WTC11 (cell line): ENCODE data around the gene P2RX4. TPM values are rescaled to one million over a fixed set of nuclear protein-coding genes. Genes with fewer than 3 reads are reported as not detected.
A peak's percentile ranks its signal among the peaks of the same experiment; 100 is the strongest.

Source experiments
- ATAC-seq: fragments of 200-7000 bp; cut with Tn5 transposase; 2 replicates; pipeline ENCODE4 v1.10.0; 2021; ENCODE audit warnings: mild to moderate bottlenecking, moderate library complexity
- CTCF ChIA-PET: fragments of 300-600 bp; sonication (Branson Sonifier 250); formaldehyde crosslinking; loops from one replicate; lab custom pipeline; 2021; ENCODE audit warnings: antibody characterized with exemption; lab: Charles Lee
- POLR2A ChIA-PET: fragments of 350-600 bp; sonication (Branson Sonifier 250); formaldehyde crosslinking; loops from one replicate; lab custom pipeline; 2021; ENCODE audit warnings: antibody characterized with exemption; lab: Charles Lee
- DNase-seq: peaks from one replicate; pipeline ENCODE4 v3.0.0; 2021; ENCODE audit warnings: low spot score
- H3K27ac Mint-ChIP-seq: 2 replicates; pipeline ENCODE4 v1.8.0; 2021; ENCODE audit warnings: mixed read lengths
- H3K27me3 Mint-ChIP-seq: 2 replicates; pipeline ENCODE4 v1.8.0; 2021; ENCODE audit warnings: low read depth, mild to moderate bottlenecking, moderate library complexity, mixed read lengths
- H3K36me3 Mint-ChIP-seq: 2 replicates; pipeline ENCODE4 v1.8.0; 2021; ENCODE audit warnings: mixed read lengths
- H3K4me1 Mint-ChIP-seq: 2 replicates; pipeline ENCODE4 v1.8.0; 2022; ENCODE audit warnings: mixed read lengths
- H3K4me3 Mint-ChIP-seq: 2 replicates; pipeline ENCODE4 v1.8.0; 2021; ENCODE audit warnings: mild to moderate bottlenecking, moderate library complexity, mixed read lengths
- H3K9me3 Mint-ChIP-seq: 2 replicates; pipeline ENCODE4 v1.8.0; 2021; ENCODE audit warnings: mixed read lengths
- EMX1 ChIP-seq: fragments of 250-450 bp; sonication (Bioruptor Pico); IDR thresholded peaks from 2 replicates; pipeline ENCODE4 v1.8.0; 2021; ENCODE audit warnings: mild to moderate bottlenecking
- ERG ChIP-seq: fragments of 250-450 bp; sonication (Bioruptor Pico); IDR thresholded peaks from 2 replicates; pipeline ENCODE4 v1.8.0; 2021; ENCODE audit warnings: mild to moderate bottlenecking
- IRF2 ChIP-seq: sonication (generic); formaldehyde crosslinking; IDR thresholded peaks from 2 replicates; pipeline ENCODE4 v1.8.0; 2022; ENCODE audit warnings: low read depth, missing genetic modification reagents, borderline replicate concordance
- MAX ChIP-seq: sonication (generic); formaldehyde crosslinking; IDR thresholded peaks from 2 replicates; pipeline ENCODE4 v1.8.0; 2022; ENCODE audit warnings: mild to moderate bottlenecking, missing genetic modification reagents
- NFE2L1 ChIP-seq: sonication (generic); formaldehyde crosslinking; IDR thresholded peaks from 2 replicates; pipeline ENCODE4 v1.8.1; 2023; ENCODE audit warnings: missing genetic modification reagents
- OVOL2 ChIP-seq: fragments of 250-450 bp; sonication (Bioruptor Pico); IDR thresholded peaks from 2 replicates; pipeline ENCODE4 v1.9.0; 2021; ENCODE audit warnings: mild to moderate bottlenecking, borderline replicate concordance
- SP1 ChIP-seq: sonication (generic); formaldehyde crosslinking; conservative IDR thresholded peaks from 2 replicates; pipeline ENCODE4 v1.8.1; 2022; ENCODE audit warnings: missing genetic modification reagents
- TCF7 ChIP-seq: sonication (generic); formaldehyde crosslinking; IDR thresholded peaks from 2 replicates; pipeline ENCODE4 v1.8.0; 2022; ENCODE audit warnings: mild to moderate bottlenecking, low read depth, missing genetic modification reagents, moderate library complexity
- ZNF232 ChIP-seq: sonication (generic); formaldehyde crosslinking; IDR thresholded peaks from 2 replicates; pipeline ENCODE4 v1.8.0; 2022; ENCODE audit warnings: mild to moderate bottlenecking, missing genetic modification reagents
- ZNF396 ChIP-seq: fragments of 250-450 bp; sonication (Bioruptor Pico); IDR thresholded peaks from 2 replicates; pipeline ENCODE4 v1.8.0; 2021; ENCODE audit warnings: mild to moderate bottlenecking, moderate library complexity, borderline replicate concordance
- ZNF423 ChIP-seq: fragments of 250-450 bp; sonication (Bioruptor Pico); IDR thresholded peaks from 2 replicates; pipeline ENCODE4 v2.1.2; 2022; ENCODE audit warnings: mild to moderate bottlenecking, moderate library complexity
- ZNF671 ChIP-seq: fragments of 250-450 bp; sonication (Bioruptor Pico); IDR thresholded peaks from 2 replicates; pipeline ENCODE4 v1.8.0; 2021; ENCODE audit warnings: mild to moderate bottlenecking
- total RNA-seq: library from RNA; stranded (reverse); gene quantifications from 3 replicates; pipeline ENCODE4 v1.2.3, GENCODE V29; 2021
- TF ChIP-seq, protein P1 (sequence below): sonication (generic); formaldehyde crosslinking; IDR thresholded peaks from 2 replicates; pipeline ENCODE4 v1.8.0; 2022; ENCODE audit warnings: mild to moderate bottlenecking, missing genetic modification reagents
- TF ChIP-seq, protein P2 (sequence below): fragments of 250-450 bp; sonication (Bioruptor Pico); IDR thresholded peaks from 2 replicates; pipeline ENCODE4 v1.9.0; 2021; ENCODE audit warnings: moderate library complexity, mild to moderate bottlenecking, inconsistent platforms, borderline replicate concordance
- TF ChIP-seq, protein P3 (sequence below): fragments of 250-450 bp; sonication (Bioruptor Pico); conservative IDR thresholded peaks from 2 replicates; pipeline ENCODE4 v1.9.0; 2021; ENCODE audit warnings: mild to moderate bottlenecking
- TF ChIP-seq, protein P4 (sequence below): sonication (generic); formaldehyde crosslinking; IDR thresholded peaks from 2 replicates; pipeline ENCODE4 v1.8.0; 2023; ENCODE audit warnings: missing genetic modification reagents, mild to moderate bottlenecking, borderline replicate concordance

P2RX4 gene
- total RNA-seq, 1 experiment from 2014 or later, result 13.9 TPM

DNA sequence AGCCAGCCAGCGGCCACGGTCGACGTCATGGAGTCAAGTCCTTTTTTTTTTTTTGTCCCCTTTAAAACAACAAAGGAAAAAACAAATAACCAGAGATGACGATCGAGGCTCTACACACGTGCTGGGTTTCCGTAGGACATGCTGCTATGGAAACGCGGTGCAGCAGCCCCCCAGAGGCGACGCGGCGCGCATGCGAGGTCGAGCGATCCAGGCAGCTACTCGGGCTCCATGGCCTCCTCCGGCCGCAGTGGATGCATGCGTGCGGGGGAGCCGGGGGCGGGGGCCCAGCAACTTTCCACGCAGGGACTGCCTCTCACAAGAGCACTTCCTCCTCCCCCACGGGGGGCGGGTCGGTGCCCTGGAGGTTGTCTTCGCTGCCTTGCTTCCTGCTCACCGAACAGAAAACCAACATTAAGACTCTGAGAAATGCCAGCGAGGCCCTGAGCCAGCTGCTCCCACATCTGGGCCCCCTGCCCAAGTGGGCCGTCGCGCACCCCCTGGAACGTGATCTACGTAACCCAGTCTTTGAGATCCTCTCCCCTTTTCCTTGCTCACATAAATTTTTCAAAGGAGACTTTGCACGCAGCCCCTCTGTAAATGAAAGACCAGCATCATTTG is 30.7 kb downstream of the P2RX4 start:
- POLR2A ChIA-PET, result interaction anchor here (0.6 kb wide), 1 partner anchor 486 kb away, joined by 10 read pairs; no protein-coding TSS in a partner anchor
- Mint-ChIP-seq H3K9me3 (no peaks in the 10 kb centered on the region), H3K27ac (0 out of 2 replicates have a peak overlapping the region, but pooled peaks have one; percentile 29), H3K36me3 (peaks cover 16% of the 10 kb centered on the region), H3K4me1 (peaks cover 39% of the 10 kb centered on the region), H3K27me3 (no peaks in the 10 kb centered on the region), H3K4me3 (no peak overlapping the region)
- ATAC-seq (peak; percentile 33), DNase-seq (peak; percentile 50)
- CTCF ChIA-PET, result interaction anchor here (2.0 kb wide), 1 partner anchor 55 kb away, joined by 9 read pairs; the partner anchor contains the start of gene CAMKK2
- TF ChIP-seq SP1 (CRISPR knock-in tag) (0 out of 2 replicates have a peak, but pooled peaks have one; percentile 17), MAX (CRISPR knock-in tag) (0 out of 2 replicates have a peak, but pooled peaks have one; percentile 26), ZNF232 (no peak)

DNA sequence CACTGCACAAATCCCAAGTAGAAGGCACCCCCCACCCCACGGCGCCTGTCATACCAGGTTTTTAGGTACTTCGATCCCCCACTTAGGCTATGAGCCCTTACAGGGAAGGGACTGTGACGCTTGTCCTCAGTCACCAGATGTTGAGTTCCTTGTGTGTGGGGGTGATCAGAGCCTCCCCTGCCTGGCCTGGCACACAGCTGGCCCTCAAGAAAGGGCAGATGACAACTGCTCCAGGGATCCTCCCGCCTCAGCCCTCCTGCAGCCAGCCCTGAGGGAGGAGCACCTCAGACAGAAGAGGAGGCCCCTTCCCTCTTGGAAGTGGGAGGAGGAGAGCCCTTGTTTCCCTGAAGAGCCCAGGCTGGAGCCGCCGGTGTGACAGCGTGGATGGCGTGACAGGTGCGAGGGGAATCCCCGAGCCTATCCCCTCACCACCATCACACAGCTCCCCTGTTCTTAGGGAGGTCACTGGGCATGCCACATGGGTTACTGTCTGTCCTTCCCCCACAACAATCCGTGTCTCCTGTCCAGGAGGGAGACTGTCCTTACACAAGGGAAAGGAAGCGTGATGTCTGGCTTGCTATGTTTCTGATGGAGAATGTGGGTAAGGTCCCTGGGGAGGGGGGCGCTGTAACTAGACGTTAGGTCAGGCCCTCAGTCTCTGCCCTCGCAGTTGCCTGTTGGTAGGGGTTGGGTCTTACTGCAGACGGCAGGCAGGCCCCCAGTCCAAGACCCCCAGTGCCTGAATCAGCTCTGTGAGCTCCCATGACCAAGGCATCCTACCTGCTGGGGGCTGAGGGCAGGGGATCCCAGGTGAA is 31.4 kb downstream of the P2RX4 start:
- ChIA-PET CTCF (interaction anchor here (1.4 kb wide), 1 partner anchor 56 kb away, joined by 3 read pairs; no protein-coding TSS in a partner anchor), POLR2A (no interaction called here)
- Mint-ChIP-seq H3K4me1 (peaks cover 39% of the 10 kb centered on the region), H3K27ac (peak overlapping the region; percentile 8; the same call in 1 of the 2 replicates), H3K27me3 (no peaks in the 10 kb centered on the region), H3K9me3 (no peaks in the 10 kb centered on the region), H3K36me3 (peaks cover 16% of the 10 kb centered on the region), H3K4me3 (no peak overlapping the region)
- TF ChIP-seq TCF7 (CRISPR knock-in tag), result no peak
- TF ChIP-seq IRF2 (CRISPR knock-in tag), result no peak
- DNase-seq, result no peak
- no peak for ATAC-seq

DNA sequence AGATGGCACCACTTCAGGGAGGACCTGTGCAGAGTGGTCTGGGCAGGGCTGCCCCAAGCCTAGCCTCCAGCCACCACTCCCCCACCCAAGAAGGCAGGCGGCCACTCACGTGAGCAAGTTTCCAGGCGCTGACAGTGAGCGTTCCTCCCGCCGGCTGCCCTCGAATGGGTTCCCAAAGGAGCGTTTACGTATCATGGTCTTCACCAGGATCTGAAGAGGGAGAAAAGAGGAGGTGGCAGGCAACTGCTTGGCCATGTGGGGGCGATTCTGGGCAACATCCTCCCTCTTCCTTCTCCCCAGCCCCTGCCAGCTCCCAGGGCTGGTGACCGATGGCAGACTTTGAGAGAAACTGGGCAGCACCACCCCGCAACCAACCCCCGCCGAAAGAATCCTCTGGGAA is 35.1 kb downstream of the P2RX4 start:
- no peaks in the 10 kb centered on the region for H3K9me3 Mint-ChIP-seq
- peaks cover 20% of the 10 kb centered on the region for H3K36me3 Mint-ChIP-seq
- ATAC-seq, result no peak
- H3K4me3 Mint-ChIP-seq, result no peak overlapping the region
- H3K27ac Mint-ChIP-seq, result no peak overlapping the region
- no peak for TF ChIP-seq ERG (CRISPR knock-in tag)
- TF ChIP-seq, protein P1, sequence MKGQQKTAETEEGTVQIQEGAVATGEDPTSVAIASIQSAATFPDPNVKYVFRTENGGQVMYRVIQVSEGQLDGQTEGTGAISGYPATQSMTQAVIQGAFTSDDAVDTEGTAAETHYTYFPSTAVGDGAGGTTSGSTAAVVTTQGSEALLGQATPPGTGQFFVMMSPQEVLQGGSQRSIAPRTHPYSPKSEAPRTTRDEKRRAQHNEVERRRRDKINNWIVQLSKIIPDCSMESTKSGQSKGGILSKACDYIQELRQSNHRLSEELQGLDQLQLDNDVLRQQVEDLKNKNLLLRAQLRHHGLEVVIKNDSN (CRISPR knock-in tag), result no peak
- TF ChIP-seq OVOL2 (CRISPR knock-in tag), result no peak
- no peak for TF ChIP-seq ZNF396 (CRISPR knock-in tag)
- no peak for TF ChIP-seq ZNF671 (CRISPR knock-in tag)
- TF ChIP-seq EMX1 (CRISPR knock-in tag), result no peak
- TF ChIP-seq, protein P2, sequence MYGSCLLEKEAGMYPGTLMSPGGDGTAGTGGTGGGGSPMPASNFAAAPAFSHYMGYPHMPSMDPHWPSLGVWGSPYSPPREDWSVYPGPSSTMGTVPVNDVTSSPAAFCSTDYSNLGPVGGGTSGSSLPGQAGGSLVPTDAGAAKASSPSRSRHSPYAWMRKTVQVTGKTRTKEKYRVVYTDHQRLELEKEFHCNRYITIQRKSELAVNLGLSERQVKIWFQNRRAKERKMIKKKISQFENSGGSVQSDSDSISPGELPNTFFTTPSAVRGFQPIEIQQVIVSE (CRISPR knock-in tag), result no peak
- TF ChIP-seq, protein P3, sequence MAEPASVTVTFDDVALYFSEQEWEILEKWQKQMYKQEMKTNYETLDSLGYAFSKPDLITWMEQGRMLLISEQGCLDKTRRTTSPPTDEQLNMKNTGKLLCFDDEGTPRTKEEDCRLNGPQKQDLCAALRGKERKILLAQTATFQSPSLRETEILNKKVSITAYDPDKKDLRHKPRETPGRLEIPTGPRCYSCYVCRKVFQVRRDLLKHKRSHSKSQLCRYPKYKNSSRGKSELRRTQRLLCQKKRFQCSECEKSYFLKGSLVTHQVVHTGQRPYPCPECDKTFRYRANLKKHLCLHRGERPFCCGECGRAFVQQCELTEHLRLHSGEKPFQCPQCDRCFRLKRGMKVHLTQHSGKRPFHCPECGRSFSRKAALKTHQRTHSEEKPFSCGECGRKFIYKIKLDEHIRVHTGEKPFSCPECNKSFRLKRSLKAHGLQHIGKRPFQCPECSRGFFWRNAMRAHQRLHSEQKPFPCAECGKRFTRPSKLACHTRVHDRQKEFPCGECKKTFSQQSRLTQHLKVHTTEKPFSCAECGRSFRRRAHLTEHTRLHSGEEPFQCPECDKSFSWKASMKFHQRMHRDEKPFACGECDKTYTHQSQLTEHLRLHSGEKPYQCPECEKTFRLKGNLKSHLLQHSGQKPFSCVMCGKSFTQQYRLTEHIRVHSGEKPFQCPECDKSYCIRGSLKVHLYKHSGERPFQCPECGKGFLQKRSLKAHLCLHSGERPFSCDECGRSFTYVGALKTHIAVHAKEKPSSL, result no peak
- no peak for TF ChIP-seq ZNF232
- TF ChIP-seq, protein P4, sequence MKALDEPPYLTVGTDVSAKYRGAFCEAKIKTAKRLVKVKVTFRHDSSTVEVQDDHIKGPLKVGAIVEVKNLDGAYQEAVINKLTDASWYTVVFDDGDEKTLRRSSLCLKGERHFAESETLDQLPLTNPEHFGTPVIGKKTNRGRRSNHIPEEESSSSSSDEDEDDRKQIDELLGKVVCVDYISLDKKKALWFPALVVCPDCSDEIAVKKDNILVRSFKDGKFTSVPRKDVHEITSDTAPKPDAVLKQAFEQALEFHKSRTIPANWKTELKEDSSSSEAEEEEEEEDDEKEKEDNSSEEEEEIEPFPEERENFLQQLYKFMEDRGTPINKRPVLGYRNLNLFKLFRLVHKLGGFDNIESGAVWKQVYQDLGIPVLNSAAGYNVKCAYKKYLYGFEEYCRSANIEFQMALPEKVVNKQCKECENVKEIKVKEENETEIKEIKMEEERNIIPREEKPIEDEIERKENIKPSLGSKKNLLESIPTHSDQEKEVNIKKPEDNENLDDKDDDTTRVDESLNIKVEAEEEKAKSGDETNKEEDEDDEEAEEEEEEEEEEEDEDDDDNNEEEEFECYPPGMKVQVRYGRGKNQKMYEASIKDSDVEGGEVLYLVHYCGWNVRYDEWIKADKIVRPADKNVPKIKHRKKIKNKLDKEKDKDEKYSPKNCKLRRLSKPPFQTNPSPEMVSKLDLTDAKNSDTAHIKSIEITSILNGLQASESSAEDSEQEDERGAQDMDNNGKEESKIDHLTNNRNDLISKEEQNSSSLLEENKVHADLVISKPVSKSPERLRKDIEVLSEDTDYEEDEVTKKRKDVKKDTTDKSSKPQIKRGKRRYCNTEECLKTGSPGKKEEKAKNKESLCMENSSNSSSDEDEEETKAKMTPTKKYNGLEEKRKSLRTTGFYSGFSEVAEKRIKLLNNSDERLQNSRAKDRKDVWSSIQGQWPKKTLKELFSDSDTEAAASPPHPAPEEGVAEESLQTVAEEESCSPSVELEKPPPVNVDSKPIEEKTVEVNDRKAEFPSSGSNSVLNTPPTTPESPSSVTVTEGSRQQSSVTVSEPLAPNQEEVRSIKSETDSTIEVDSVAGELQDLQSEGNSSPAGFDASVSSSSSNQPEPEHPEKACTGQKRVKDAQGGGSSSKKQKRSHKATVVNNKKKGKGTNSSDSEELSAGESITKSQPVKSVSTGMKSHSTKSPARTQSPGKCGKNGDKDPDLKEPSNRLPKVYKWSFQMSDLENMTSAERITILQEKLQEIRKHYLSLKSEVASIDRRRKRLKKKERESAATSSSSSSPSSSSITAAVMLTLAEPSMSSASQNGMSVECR (CRISPR knock-in tag), result no peak
- TF ChIP-seq SP1 (CRISPR knock-in tag), result no peak
- TF ChIP-seq NFE2L1 (CRISPR knock-in tag), result no peak
- no peak for TF ChIP-seq ZNF423
- peaks cover 15% of the 10 kb centered on the region for H3K4me1 Mint-ChIP-seq
- ChIA-PET CTCF (no interaction called here), POLR2A (no interaction called here)
- H3K27me3 Mint-ChIP-seq, result no peaks in the 10 kb centered on the region
- no peak for DNase-seq
